H9 (cell line): Measurements from ENCODE around the gene ATG7. TPM values are rescaled to one million over a fixed set of nuclear protein-coding genes. Genes with fewer than 3 reads are reported as not detected.
A peak's percentile ranks its signal among the peaks of the same experiment; 100 is the strongest.

ENCODE experiments used
- DNase-seq: peaks from one replicate; pipeline ENCODE4 v3.0.0-alpha.2; 2017
- H2AFZ ChIP-seq: one replicate; pipeline ENCODE4 v1.6.1; 2013; ENCODE audit warnings: mild to moderate bottlenecking, low read length, control low read depth, moderate library complexity
- H2AK5ac ChIP-seq: 2 replicates; pipeline ENCODE4 v1.6.1; 2013; ENCODE audit warnings: low read length, control low read depth, mixed read lengths; ENCODE audit not compliant: insufficient read length
- H2BK120ac ChIP-seq: one replicate; pipeline ENCODE4 v1.6.1; 2013; ENCODE audit warnings: low read depth, mild to moderate bottlenecking, low read length, control low read depth, inconsistent platforms; ENCODE audit not compliant: poor library complexity, severe bottlenecking
- H2BK12ac ChIP-seq: 2 replicates; pipeline ENCODE4 v1.6.1; 2013; ENCODE audit warnings: low read length, control low read depth, mixed read lengths, low read depth; ENCODE audit not compliant: insufficient read length
- H2BK15ac ChIP-seq: 2 replicates; pipeline ENCODE4 v1.6.1; 2013; ENCODE audit warnings: low read depth, low read length, control low read depth
- H2BK20ac ChIP-seq: one replicate; pipeline ENCODE4 v1.6.1; 2013; ENCODE audit warnings: low read depth, mild to moderate bottlenecking, low read length, control low read depth, inconsistent platforms; ENCODE audit not compliant: poor library complexity, severe bottlenecking
- H2BK5ac ChIP-seq: 2 replicates; pipeline ENCODE4 v1.6.1; 2013; ENCODE audit warnings: low read length, control low read depth, mixed read lengths; ENCODE audit not compliant: insufficient read length
- H3K14ac ChIP-seq: 2 replicates; pipeline ENCODE4 v1.6.1; 2013; ENCODE audit warnings: low read length, control low read depth; ENCODE audit not compliant: insufficient read depth
- H3K18ac ChIP-seq: 2 replicates; pipeline ENCODE4 v1.6.1; 2013; ENCODE audit warnings: low read depth, mild to moderate bottlenecking, mixed read lengths, low read length, control low read depth; ENCODE audit not compliant: insufficient read length
- H3K23ac ChIP-seq: 2 replicates; pipeline ENCODE4 v1.6.1; 2013; ENCODE audit warnings: low read length, control low read depth, mixed read lengths, low read depth; ENCODE audit not compliant: insufficient read length
- H3K23me2 ChIP-seq: 2 replicates; pipeline ENCODE4 v1.6.1; 2013; ENCODE audit warnings: low read depth, mild to moderate bottlenecking, mixed read lengths, low read length, control low read depth; ENCODE audit not compliant: insufficient read length, poor library complexity, severe bottlenecking
- H3K27ac ChIP-seq: 2 replicates; pipeline ENCODE4 v1.5.1; 2013; ENCODE audit warnings: low read length, control low read depth, mixed read lengths, low read depth; ENCODE audit not compliant: insufficient read length
- H3K27me3 ChIP-seq: 2 replicates; pipeline ENCODE4 v1.6.1; 2013; ENCODE audit warnings: low read length, control low read depth, inconsistent platforms; ENCODE audit not compliant: insufficient read depth
- H3K4ac ChIP-seq: 2 replicates; pipeline ENCODE4 v1.6.1; 2013; ENCODE audit warnings: low read depth, mild to moderate bottlenecking, control low read depth, inconsistent platforms, low read length, moderate library complexity
- H3K4me1 ChIP-seq: 2 replicates; pipeline ENCODE4 v1.6.1; 2013; ENCODE audit warnings: low read length, control low read depth, inconsistent platforms; ENCODE audit not compliant: insufficient read depth
- H3K4me2 ChIP-seq: 2 replicates; pipeline ENCODE4 v1.6.1; 2013; ENCODE audit warnings: low read length, control low read depth, mixed read lengths; ENCODE audit not compliant: insufficient read length, insufficient read depth
- H3K56ac ChIP-seq: 2 replicates; pipeline ENCODE4 v1.6.1; 2013; ENCODE audit warnings: low read depth, mild to moderate bottlenecking, mixed read lengths, low read length, control low read depth; ENCODE audit not compliant: insufficient read length
- H3K79me1 ChIP-seq: 2 replicates; pipeline ENCODE4 v1.6.1; 2013; ENCODE audit warnings: low read depth, mild to moderate bottlenecking, moderate library complexity, low read length, control low read depth, inconsistent platforms; ENCODE audit not compliant: insufficient read depth, poor library complexity, severe bottlenecking
- H3K79me2 ChIP-seq: 2 replicates; pipeline ENCODE4 v1.6.1; 2013; ENCODE audit warnings: low read length, control low read depth, inconsistent platforms; ENCODE audit not compliant: insufficient read depth
- H3K9ac ChIP-seq: 2 replicates; pipeline ENCODE4 v1.6.1; 2013; ENCODE audit warnings: low read length, control low read depth, mixed read lengths; ENCODE audit not compliant: insufficient read length; ENCODE audit errors: extremely low read depth
- H3K9me3 ChIP-seq: one replicate; pipeline ENCODE4 v1.6.1; 2013; ENCODE audit warnings: low read depth, low read length, inconsistent platforms; ENCODE audit not compliant: control insufficient read depth
- H3T11ph ChIP-seq: one replicate; pipeline ENCODE4 v1.6.1; 2013; ENCODE audit warnings: mild to moderate bottlenecking, low read length, control low read depth, inconsistent platforms
- H4K20me1 ChIP-seq: one replicate; pipeline ENCODE4 v1.6.1; 2013; ENCODE audit not compliant: control insufficient read depth, insufficient read length, insufficient read depth
- H4K5ac ChIP-seq: 2 replicates; pipeline ENCODE4 v1.6.1; 2013; ENCODE audit warnings: low read depth, mild to moderate bottlenecking, mixed read lengths, low read length, control low read depth; ENCODE audit not compliant: insufficient read length
- H4K8ac ChIP-seq: replicated peaks from 2 replicates; pipeline ENCODE4 v1.6.1; 2013; ENCODE audit warnings: low read length, control low read depth, mixed read lengths, low read depth; ENCODE audit not compliant: insufficient read length
- H4K91ac ChIP-seq: 2 replicates; pipeline ENCODE4 v1.6.1; 2013; ENCODE audit warnings: low read depth, mild to moderate bottlenecking, moderate library complexity, mixed read lengths, low read length, control low read depth; ENCODE audit not compliant: insufficient read length
- H3K27ac Mint-ChIP-seq, 3 experiments: 2 replicates in 2 of 3; 3 replicates in 1 of 3; pipeline ENCODE4 v1.8.0; 2020 to 2021; ENCODE audit warnings: mixed read lengths in 3 of 3, mild to moderate bottlenecking in 1 of 3, moderate library complexity in 1 of 3
- H3K27me3 Mint-ChIP-seq: 2 replicates; pipeline ENCODE4 v1.8.0; 2021; ENCODE audit warnings: low read depth, mild to moderate bottlenecking, moderate library complexity, mixed read lengths
- H3K36me3 Mint-ChIP-seq, 3 experiments: 2 replicates in 2 of 3; 3 replicates in 1 of 3; pipeline ENCODE4 v1.8.0; 2020 to 2021; ENCODE audit warnings: low read depth in 3 of 3, mixed read lengths in 3 of 3; ENCODE audit not compliant: insufficient read depth in 1 of 3
- H3K4me1 Mint-ChIP-seq, 2 experiments: 2 replicates each; pipeline ENCODE4 v1.8.0; 2020; ENCODE audit warnings: mixed read lengths in 2 of 2
- H3K4me3 Mint-ChIP-seq, 2 experiments: 2 replicates in 1 of 2; 3 replicates in 1 of 2; pipeline ENCODE4 v1.8.0; 2020 to 2021; ENCODE audit warnings: mild to moderate bottlenecking in 2 of 2, mixed read lengths in 2 of 2, moderate library complexity in 1 of 2
- H3K9me3 Mint-ChIP-seq, 2 experiments: 2 replicates in 1 of 2; 3 replicates in 1 of 2; pipeline ENCODE4 v1.8.0; 2020; ENCODE audit warnings: mild to moderate bottlenecking in 2 of 2, mixed read lengths in 2 of 2, moderate library complexity in 1 of 2
- WGBS: extraction: QIAGEN DNeasy Blood & Tissue Kit; methylation state at CpG from one replicate; pipeline ENCODE4 v1.1.7; 2013; ENCODE audit warnings: missing lambda C conversion rate, low lambda C conversion rate, mixed read lengths; ENCODE audit not compliant: insufficient read length; ENCODE audit errors: extremely low coverage; 5-methylcytosine and 5-hydroxymethylcytosine counted together
- total RNA-seq: library from RNA; stranded (reverse); gene quantifications from 2 replicates; pipeline ENCODE4 v1.2.1, GENCODE V29; 2021
- TF ChIP-seq, protein P1 (sequence below): fragments of 200-600 bp; sonication (generic); conservative IDR thresholded peaks from 3 replicates; pipeline ENCODE4 v1.8.0; 2021; ENCODE audit warnings: antibody characterized with exemption, mild to moderate bottlenecking

Gene ATG7
- total RNA-seq, 1 experiment from 2014 or later: 17.9 TPM

DNA sequence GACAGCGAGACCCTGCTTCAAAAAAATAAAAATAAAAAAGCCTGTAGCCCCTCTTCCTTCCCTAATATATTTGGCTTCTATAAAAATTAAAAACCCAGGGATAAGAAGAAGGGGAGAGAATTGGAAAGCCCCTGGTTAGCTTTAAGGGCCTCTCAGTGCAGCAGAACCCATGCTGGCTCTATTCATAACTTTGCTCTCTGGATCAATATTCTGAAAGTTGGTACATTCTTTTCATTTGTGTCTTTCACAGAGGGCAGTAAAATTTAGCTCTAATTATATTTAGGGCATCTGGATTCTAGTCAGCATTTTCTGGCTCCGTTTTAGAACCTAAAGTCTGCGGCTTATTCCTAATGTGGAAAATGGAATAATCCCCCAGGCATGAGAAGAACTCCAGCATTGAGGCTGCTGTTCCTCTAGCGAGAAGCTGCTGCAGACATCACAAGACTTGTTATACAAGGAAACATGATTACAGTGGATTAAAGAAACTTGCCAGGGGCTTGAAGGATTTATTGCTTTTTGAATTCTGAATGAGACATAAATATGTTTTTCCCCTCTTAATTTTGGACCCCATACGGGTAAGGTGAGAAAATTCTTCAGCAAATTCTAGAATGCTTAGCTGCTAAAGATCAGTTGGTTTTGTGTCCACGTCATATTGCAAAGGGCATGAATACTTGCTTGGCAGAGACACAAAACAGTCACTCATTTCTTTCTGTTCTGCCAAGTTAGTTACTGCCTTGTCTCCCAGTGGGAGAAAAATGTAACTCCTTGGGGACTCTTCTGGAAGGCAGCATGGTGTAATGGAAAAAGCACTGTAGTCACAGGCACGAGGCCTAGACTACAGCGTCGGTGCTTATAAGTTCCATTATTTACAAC, 193.8 kb downstream of the ATG7 start:
- H2BK20ac ChIP-seq: no peak overlapping the region
- no peak overlapping the region for H3K18ac ChIP-seq
- no peak overlapping the region for H4K8ac ChIP-seq
- Mint-ChIP-seq H3K27me3 (no peaks in the 10 kb centered on the region), H3K4me1 (peaks cover 7 to 10% of the 10 kb centered on the region in 2 experiments), H3K4me3 (no peak overlapping the region), H3K27ac (0 out of 7 replicates have a peak overlapping the region, but pooled peaks of 1 of the 3 experiments have one; percentile 48), H3K36me3 (no peaks in the 10 kb centered on the region), H3K9me3 (no peaks in the 10 kb centered on the region)
- no CpG with 5 or more reads among the region's 9 CpGs for WGBS
- no peak overlapping the region for H2BK15ac ChIP-seq
- no peaks in the 10 kb centered on the region for H3K79me1 ChIP-seq
- no peak overlapping the region for H2AK5ac ChIP-seq
- no peak overlapping the region for H3K9ac ChIP-seq
- H2AFZ ChIP-seq: no peak overlapping the region
- H3K23ac ChIP-seq: no peak overlapping the region
- H3K4ac ChIP-seq: no peak overlapping the region
- H3K4me2 ChIP-seq: no peak overlapping the region
- no peak overlapping the region for H2BK120ac ChIP-seq
- DNase-seq: no peak
- H3K79me2 ChIP-seq: no peaks in the 10 kb centered on the region
- peaks cover 4% of the 10 kb centered on the region for H4K20me1 ChIP-seq
- H3K27ac ChIP-seq: no peak overlapping the region
- no peaks in the 10 kb centered on the region; the same call in 1 of the 2 replicates for H3K4me1 ChIP-seq
- no peak overlapping the region for H2BK12ac ChIP-seq
- H3K23me2 ChIP-seq: no peaks in the 10 kb centered on the region
- no peaks in the 10 kb centered on the region for H3K9me3 ChIP-seq
- no peak overlapping the region for H4K5ac ChIP-seq
- no peak overlapping the region for H4K91ac ChIP-seq
- H3T11ph ChIP-seq: no peak overlapping the region
- TF ChIP-seq, protein P1, sequence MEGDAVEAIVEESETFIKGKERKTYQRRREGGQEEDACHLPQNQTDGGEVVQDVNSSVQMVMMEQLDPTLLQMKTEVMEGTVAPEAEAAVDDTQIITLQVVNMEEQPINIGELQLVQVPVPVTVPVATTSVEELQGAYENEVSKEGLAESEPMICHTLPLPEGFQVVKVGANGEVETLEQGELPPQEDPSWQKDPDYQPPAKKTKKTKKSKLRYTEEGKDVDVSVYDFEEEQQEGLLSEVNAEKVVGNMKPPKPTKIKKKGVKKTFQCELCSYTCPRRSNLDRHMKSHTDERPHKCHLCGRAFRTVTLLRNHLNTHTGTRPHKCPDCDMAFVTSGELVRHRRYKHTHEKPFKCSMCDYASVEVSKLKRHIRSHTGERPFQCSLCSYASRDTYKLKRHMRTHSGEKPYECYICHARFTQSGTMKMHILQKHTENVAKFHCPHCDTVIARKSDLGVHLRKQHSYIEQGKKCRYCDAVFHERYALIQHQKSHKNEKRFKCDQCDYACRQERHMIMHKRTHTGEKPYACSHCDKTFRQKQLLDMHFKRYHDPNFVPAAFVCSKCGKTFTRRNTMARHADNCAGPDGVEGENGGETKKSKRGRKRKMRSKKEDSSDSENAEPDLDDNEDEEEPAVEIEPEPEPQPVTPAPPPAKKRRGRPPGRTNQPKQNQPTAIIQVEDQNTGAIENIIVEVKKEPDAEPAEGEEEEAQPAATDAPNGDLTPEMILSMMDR: no peak
- no peak overlapping the region for H2BK5ac ChIP-seq
- H3K56ac ChIP-seq: no peak overlapping the region
- H3K14ac ChIP-seq: no peak overlapping the region
- no peaks in the 10 kb centered on the region for H3K27me3 ChIP-seq
